C4-2B (cell line): Measurements from ENCODE around the gene CKS2.

ENCODE experiments used
- ZFX ChIP-seq: fragments of 450-650 bp; IDR thresholded peaks from 2 replicates; pipeline ENCODE4 v1.6.1; 2017
- TF ChIP-seq, protein P1 (sequence below): fragments of 450-650 bp; conservative IDR thresholded peaks from 2 replicates; pipeline ENCODE4 v1.5.1; 2017; ENCODE audit warnings: mild to moderate bottlenecking

DNA sequence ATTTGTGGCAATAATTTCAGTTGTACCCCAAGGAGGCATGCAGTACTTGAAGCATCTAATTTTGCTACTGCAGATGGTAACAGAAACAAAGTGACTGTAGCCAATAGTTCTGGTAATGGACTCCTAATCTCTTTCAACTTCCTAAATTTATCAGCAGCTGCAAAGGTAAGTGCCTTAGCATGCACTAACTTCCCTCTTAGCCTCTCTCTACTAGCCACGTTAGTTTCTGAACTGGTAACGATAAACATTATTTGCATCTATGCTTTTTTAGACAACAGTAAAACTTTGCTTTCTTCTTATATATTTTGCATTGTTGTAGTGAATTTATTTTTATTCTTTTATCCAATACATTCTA lies 6.2 kb upstream of the CKS2 start:
- TF ChIP-seq, protein P1, sequence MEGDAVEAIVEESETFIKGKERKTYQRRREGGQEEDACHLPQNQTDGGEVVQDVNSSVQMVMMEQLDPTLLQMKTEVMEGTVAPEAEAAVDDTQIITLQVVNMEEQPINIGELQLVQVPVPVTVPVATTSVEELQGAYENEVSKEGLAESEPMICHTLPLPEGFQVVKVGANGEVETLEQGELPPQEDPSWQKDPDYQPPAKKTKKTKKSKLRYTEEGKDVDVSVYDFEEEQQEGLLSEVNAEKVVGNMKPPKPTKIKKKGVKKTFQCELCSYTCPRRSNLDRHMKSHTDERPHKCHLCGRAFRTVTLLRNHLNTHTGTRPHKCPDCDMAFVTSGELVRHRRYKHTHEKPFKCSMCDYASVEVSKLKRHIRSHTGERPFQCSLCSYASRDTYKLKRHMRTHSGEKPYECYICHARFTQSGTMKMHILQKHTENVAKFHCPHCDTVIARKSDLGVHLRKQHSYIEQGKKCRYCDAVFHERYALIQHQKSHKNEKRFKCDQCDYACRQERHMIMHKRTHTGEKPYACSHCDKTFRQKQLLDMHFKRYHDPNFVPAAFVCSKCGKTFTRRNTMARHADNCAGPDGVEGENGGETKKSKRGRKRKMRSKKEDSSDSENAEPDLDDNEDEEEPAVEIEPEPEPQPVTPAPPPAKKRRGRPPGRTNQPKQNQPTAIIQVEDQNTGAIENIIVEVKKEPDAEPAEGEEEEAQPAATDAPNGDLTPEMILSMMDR, result no peak
- no peak for TF ChIP-seq ZFX
